HG03139 (cell line): ENCODE measurements around the gene MMP15.
"Not testable (repeated sequence)": the region's sequence is repeated elsewhere in the genome, so short reads cannot be mapped to it uniquely, and the experiment has no call there.

Experiments used
- ATAC-seq: cut with Tn5 transposase; IDR thresholded peaks from one replicate; pipeline ENCODE4 v1.9.1; 2021; ENCODE audit not compliant: unreplicated experiment

MMP15 gene

DNA sequence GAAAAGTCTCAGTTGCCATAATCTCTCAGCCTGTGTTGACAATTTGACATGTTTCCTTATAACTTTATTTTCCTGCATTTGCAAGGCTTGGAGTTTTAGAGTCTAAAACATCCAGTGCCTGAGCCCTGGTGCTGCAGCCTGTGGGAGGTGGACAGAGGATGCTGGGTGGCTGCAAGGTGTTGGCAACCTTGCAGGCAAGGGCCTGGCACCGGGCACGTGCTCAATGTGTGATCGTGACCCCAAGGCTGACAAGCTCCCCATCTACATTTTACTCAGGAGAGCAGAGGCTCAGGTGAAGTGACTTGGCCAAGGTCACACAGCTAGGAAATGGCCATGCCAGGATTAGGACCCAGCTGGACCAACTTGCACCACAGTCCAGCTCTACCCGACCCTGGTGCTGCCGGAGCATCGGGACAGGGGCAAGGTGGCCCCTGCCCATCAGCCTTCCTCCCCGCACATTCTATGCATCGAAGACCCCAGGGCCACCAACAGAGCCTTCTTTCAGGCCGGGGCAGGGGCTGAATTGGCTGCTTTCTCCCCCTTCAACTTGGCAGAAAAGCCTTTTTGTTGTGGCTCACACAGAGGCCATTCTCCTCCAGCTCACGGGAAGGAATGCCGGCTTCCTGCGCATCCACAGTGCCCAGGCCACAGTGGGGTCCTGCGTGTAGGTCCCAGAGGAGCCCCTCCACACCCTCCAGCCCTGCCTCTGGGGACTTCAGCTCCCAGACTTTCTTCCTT, 23.1 kb downstream of the MMP15 start:
- no peak for ATAC-seq

GRCh38 chr16:58049232-58050185, 24.0 kb downstream of the MMP15 start:
- ATAC-seq: no peak

GRCh38 chr16:58051296-58051695, 25.7 kb downstream of the MMP15 start:
- ATAC-seq: no peak

- no peak for ATAC-seq
These were observed 26.5 kb downstream of the MMP15 start for GRCh38 chr16:58051821-58052603.

GRCh38 chr16:58053682-58054005, 28.1 kb downstream of the MMP15 start:
- ATAC-seq: no peak

- no peak for ATAC-seq
These were observed 28.7 kb downstream of the MMP15 start for GRCh38 chr16:58054289-58054688.

DNA sequence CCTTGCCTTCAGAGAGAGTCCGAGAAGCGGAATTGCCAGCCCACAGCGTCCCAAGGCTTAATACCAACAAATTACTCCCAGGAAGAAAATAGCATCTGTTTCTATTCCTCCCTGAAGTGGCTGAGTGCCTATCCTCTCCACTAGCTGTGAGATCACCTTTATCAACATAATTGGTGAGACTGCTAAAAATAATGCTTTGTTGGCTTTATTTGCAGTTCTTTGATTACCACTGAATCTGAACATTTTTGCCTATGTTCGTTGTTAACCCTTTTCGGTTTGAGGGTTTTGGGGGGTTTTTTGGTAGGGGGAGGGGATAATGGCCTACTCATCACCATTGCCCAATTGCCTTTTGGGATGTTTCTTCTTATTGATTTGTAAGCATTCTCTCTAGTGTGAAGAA, 31.0 kb downstream of the MMP15 start:
- no peak for ATAC-seq

DNA sequence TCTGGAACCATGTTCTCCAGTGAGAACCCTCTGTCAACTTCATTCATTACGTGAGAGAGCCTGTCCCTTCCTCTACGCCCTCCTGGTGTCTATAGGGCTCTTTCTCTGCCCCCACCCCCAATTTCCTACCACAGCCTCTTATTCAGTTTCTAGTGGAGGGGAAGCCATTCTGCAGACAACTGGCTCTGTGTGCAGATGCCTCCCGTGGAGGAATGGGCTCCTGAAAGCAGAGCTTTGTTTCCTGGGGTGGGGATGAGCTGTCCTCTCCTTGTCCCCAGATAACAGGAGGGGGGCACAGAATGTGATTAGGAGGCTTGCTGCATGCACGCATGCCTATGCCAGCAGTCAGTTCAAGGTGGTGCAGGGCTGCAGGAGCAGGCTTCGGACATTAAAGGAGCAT, 31.6 kb downstream of the MMP15 start:
- no peak for ATAC-seq

DNA sequence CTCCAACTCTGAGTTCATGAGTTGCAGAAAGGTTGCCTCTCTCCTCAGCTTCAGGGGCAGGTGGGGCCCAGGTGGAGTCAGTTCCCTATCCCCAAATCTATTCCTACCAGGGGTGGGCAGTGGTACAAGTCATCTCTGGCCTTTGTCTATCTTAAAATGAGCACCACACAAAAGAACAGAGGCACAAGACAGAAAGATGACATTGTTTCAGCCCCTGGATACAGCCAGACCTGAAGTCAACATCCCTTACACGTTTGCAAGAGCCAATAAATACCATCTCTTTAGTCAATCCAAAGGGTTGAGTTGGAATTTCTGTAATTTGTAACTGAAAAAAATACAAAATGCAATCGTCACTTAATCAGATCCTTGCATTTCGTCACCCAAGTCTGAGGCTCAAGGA, 32.2 kb downstream of the MMP15 start:
- ATAC-seq: no peak

- ATAC-seq: no peak
These were observed 37.3 kb downstream of the MMP15 start for GRCh38 chr16:58062821-58063220.

- no peak for ATAC-seq
These were observed 38.0 kb downstream of the MMP15 start for GRCh38 chr16:58063377-58064076.

GRCh38 chr16:58070585-58070984, 45.0 kb downstream of the MMP15 start:
- no peak for ATAC-seq

GRCh38 chr16:58072134-58072533, 46.6 kb downstream of the MMP15 start:
- ATAC-seq: not testable (repeated sequence)

DNA sequence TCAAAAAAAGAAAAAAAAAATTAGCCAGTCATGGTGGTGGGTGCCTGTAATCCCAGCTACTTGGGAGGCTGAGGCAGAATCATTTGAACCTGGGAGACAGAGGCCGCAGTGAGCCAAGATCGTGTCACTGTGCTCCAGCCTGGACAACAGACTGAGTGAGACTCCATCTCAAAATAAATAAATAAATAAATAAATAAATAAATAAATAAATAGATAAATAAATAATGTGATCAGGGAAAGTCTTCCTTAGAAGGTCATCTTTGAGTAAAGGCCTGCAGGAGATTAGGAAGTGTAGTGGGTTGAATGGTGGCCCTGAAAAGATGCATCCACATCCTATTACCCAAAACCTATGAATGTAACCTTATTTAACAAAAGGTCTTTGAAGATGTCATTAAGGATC, 47.5 kb downstream of the MMP15 start:
- not testable (repeated sequence) for ATAC-seq

DNA sequence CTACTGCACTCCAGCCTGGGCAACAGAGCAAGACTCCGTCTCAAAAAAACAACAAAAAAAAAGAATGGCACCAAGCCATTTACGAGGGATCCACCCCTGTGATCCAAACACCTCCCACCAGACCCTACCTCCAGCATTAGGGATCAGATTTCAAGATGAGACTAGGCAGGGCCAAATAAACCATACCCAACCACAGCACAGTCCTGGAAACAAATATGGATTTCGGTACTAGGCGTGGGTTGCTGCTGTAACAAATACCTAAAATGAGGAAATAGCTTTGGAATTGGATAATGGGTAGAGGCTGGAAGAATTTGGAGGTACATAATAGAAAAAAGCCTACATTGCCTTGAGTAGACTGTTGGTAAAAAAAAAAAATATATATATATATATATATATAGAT, 49.1 kb downstream of the MMP15 start:
- ATAC-seq: no peak

- no peak for ATAC-seq
These were observed 51.0 kb downstream of the MMP15 start for GRCh38 chr16:58076514-58076913.

GRCh38 chr16:58077796-58078195, 52.2 kb downstream of the MMP15 start:
- ATAC-seq: no peak

GRCh38 chr16:58080657-58081056, 55.1 kb downstream of the MMP15 start:
- not testable (repeated sequence) for ATAC-seq

- ATAC-seq: no peak
These were observed 56.8 kb downstream of the MMP15 start for GRCh38 chr16:58082381-58082780.

DNA sequence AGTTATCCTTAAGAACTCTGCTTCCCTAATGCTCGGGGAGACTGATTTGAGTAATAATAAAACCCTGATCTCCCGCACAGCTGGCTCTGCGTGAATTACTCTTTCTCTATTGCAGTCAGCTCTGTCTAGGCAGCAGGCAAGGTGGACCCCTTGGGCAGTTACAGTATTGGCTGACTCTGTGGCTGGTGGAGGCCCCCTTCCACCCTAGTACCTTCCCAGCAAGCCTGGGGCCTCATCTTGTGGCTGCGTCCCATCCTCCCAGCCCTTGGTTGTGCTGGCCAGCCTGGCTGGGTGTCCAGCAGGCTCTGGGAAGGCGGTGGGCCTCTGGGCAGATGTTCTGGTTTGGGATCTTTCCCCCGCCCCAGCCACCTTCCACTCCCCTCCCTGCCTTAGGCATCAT, 59.1 kb downstream of the MMP15 start:
- no peak for ATAC-seq

- no peak for ATAC-seq
These were observed 59.6 kb downstream of the MMP15 start for GRCh38 chr16:58085171-58085570.
